Loucy (cell line): Measurements from ENCODE around the gene BCL11B.

Experiments
- CTCF ChIP-seq: fragments of 200-600 bp; sonication (generic); conservative IDR thresholded peaks from 2 replicates; pipeline ENCODE4 v1.5.1; 2014; ENCODE audit warnings: mild to moderate bottlenecking, antibody characterized with exemption, low read length
- EZH2phosphoT487 ChIP-seq: fragments of 200-600 bp; IDR thresholded peaks from 2 replicates; pipeline ENCODE4 v1.6.1; 2018; ENCODE audit warnings: antibody characterized with exemption, mild to moderate bottlenecking, moderate library complexity, borderline replicate concordance

GRCh38 chr14:99189201-99189801, 82.7 kb downstream of the BCL11B start:
- TF ChIP-seq CTCF (no peak), EZH2phosphoT487 (no peak)
